Brain microvascular endothelial cell (primary cell): ENCODE measurements around the gene C5orf15.

Experiments
- DNase-seq: peaks from one replicate; pipeline ENCODE4 v3.0.0-alpha.2; 2020
- H3K27ac ChIP-seq: fragments of 250-450 bp; sonication (Bioruptor Pico); 2 replicates; pipeline ENCODE4 v1.5.1; 2020; ENCODE audit warnings: mild to moderate bottlenecking, moderate library complexity
- H3K27me3 ChIP-seq: fragments of 250-450 bp; sonication (Bioruptor Pico); replicated peaks from 2 replicates; pipeline ENCODE4 v1.5.1; 2020; ENCODE audit warnings: mild to moderate bottlenecking
- H3K36me3 ChIP-seq: fragments of 250-450 bp; sonication (Bioruptor Pico); replicated peaks from 2 replicates; pipeline ENCODE4 v1.5.1; 2020; ENCODE audit warnings: mild to moderate bottlenecking
- H3K4me3 ChIP-seq: 2 replicates; pipeline ENCODE4 v1.5.1; 2011; ENCODE audit warnings: low read depth, mild to moderate bottlenecking, control low read depth, low read length, moderate library complexity
- in situ Hi-C: cut with HindIII; loops from 2 replicates; pipeline ENCODE4 v1.10.0; 2017; ENCODE audit warnings: low sequenced_read_pairs, low pct_ligation_motif_present
- TF ChIP-seq, protein P1 (sequence below): IDR thresholded peaks from 2 replicates; pipeline ENCODE4 v1.5.1; 2011; ENCODE audit warnings: low read depth, mild to moderate bottlenecking, moderate library complexity, low read length, control low read depth, inconsistent platforms; ENCODE audit errors: missing control alignments

C5orf15 gene

DNA sequence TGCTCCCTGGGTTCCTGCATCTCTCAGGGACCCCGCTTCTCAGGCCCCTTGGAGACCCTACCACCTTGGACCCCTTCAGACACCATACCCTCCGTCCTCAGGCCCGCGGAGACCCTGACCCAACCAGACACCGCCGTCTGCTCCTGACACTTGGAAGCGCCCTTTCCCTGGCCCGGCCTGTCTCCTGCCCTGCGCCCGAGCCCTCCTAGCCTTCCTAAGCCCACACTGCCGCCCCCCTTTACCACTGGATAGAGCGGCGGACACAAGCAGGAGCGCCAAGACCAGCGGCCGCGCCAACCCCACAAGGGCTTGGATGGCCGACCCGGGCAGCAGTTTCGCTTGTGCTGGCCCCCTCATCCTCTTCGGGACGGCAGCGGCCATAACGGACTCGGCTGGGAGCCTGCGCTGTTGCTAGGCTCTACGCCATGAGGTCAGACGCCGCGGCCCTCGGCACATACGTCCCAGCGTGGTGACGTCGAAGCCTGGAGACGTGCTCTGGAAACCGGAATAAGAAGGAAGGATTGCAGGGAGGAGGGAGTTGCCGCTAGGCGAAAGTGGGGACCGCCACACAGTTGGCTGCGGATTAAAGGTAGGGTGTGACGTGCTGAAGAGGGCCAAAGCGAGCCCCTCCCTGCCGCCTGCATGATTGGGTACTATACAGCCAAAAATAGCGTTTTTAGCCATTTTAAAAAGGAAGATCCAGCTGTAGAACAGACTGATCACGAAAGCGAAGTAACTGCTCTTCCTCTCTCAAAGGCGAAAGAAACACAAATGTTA is at the start of gene C5orf15:
Gene C5orf15, minus strand, starts transcription at position 422 of the 777 bp plus-strand sequence. Its CDS starts 41 bp downstream, at position 381.
- H3K36me3 ChIP-seq = peaks cover 15% of the 10 kb centered on the region
- peak within 1 kb of the TSS; percentile 86 for H3K27ac ChIP-seq
- H3K27me3 ChIP-seq = no peaks in the 10 kb centered on the region
- DNase-seq = peak; percentile 97
- peak within 1 kb of the TSS; percentile 98 for H3K4me3 ChIP-seq
- TF ChIP-seq, protein P1, sequence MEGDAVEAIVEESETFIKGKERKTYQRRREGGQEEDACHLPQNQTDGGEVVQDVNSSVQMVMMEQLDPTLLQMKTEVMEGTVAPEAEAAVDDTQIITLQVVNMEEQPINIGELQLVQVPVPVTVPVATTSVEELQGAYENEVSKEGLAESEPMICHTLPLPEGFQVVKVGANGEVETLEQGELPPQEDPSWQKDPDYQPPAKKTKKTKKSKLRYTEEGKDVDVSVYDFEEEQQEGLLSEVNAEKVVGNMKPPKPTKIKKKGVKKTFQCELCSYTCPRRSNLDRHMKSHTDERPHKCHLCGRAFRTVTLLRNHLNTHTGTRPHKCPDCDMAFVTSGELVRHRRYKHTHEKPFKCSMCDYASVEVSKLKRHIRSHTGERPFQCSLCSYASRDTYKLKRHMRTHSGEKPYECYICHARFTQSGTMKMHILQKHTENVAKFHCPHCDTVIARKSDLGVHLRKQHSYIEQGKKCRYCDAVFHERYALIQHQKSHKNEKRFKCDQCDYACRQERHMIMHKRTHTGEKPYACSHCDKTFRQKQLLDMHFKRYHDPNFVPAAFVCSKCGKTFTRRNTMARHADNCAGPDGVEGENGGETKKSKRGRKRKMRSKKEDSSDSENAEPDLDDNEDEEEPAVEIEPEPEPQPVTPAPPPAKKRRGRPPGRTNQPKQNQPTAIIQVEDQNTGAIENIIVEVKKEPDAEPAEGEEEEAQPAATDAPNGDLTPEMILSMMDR = peak; percentile 46
- in situ Hi-C loops = no loop called here

GRCh38 chr5:134008266-134008749 is 39.9 kb upstream of the C5orf15 start:
- Histone ChIP-seq H3K4me3 (no peak overlapping the region), H3K27me3 (no peaks in the 10 kb centered on the region), H3K27ac (no peak overlapping the region), H3K36me3 (no peaks in the 10 kb centered on the region)
- in situ Hi-C loops = no loop called here
- TF ChIP-seq, protein P1 = no peak
- no peak for DNase-seq

- in situ Hi-C loops = no loop called here
- Histone ChIP-seq H3K36me3 (no peaks in the 10 kb centered on the region), H3K27ac (no peak overlapping the region), H3K4me3 (no peak overlapping the region), H3K27me3 (no peaks in the 10 kb centered on the region)
- TF ChIP-seq, protein P1 = no peak
- DNase-seq = peak; percentile 18
Measured at GRCh38 chr5:134007581-134008265, 39.3 kb upstream of the C5orf15 start.

DNA sequence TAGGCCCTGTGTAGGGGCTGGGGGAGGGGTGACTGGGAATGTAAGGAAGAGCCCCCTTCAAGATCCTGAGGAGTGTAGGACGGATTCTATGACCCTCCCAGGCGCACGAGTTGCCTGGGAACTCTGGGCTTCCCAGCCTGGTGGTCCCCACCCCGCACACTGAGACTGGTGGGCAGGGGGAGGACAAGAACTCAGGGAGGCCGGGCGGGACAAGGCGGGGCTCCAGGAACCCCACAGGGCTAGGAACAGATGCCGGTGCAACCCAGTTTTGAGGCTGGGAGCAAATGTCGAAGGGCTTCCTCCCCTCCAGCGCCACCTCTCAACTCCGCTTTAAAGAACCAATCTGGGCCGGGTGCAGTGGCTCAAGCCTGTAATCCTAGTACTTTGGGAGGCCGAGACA is 37.7 kb upstream of the C5orf15 start:
- no peak overlapping the region for H3K27ac ChIP-seq

DNA sequence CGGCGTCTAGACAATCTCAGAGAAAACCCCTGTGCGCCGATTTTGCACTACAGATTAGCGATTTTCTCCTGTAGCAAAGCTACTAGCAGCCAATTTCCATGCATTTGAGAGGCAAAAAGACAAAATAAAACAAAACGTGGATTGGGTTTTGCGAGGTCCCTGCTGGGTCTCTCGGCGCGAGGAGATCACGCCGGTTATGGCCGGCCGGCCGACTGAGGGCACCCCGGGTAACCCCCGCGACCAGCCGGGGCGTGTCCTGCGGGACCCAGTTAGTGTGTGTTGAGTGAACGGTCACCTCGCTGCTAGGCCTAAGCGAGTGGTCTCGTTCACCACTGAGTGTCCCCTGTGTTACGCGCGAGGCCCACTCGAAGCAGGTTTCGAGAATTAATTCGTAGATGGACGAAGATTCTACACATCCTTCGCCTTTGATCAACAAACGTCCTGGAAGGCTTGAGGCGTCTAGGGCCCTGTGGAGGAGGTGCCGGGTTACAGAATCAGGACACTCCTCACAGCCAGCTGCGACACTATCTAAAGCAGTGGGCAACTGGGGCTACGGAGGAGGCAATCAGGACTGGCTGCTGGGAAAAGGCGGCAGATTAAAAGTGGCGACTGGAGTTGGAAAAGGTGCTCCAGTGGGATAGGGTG is 37.1 kb upstream of the C5orf15 start:
- in situ Hi-C loops = no loop called here
- Histone ChIP-seq H3K27me3 (no peaks in the 10 kb centered on the region), H3K4me3 (peak overlapping the region; percentile 82), H3K27ac (peak overlapping the region; percentile 84), H3K36me3 (peaks cover 7% of the 10 kb centered on the region)
- TF ChIP-seq, protein P1 = no peak
- DNase-seq = no peak

More for the DNA sequence above, 37.7 kb upstream of the C5orf15 start:
- H3K27me3 ChIP-seq = no peaks in the 10 kb centered on the region
- no peak for DNase-seq
- TF ChIP-seq, protein P1 = no peak
- in situ Hi-C loops = no loop called here
- peak overlapping the region; percentile 82 for H3K4me3 ChIP-seq
- H3K36me3 ChIP-seq = peaks cover 2% of the 10 kb centered on the region
